HG03469 (cell line): ENCODE results near the gene LZTS2.
"Not testable (repeated sequence)": the region's sequence is repeated elsewhere in the genome, so short reads cannot be mapped to it uniquely, and the experiment has no call there.

Source experiments
- ATAC-seq: cut with Tn5 transposase; IDR thresholded peaks from one replicate; pipeline ENCODE4 v1.9.1; 2021; ENCODE audit warnings: mild to moderate bottlenecking, moderate library complexity, moderate number of reproducible peaks; ENCODE audit not compliant: unreplicated experiment

The LZTS2 gene, protein sequence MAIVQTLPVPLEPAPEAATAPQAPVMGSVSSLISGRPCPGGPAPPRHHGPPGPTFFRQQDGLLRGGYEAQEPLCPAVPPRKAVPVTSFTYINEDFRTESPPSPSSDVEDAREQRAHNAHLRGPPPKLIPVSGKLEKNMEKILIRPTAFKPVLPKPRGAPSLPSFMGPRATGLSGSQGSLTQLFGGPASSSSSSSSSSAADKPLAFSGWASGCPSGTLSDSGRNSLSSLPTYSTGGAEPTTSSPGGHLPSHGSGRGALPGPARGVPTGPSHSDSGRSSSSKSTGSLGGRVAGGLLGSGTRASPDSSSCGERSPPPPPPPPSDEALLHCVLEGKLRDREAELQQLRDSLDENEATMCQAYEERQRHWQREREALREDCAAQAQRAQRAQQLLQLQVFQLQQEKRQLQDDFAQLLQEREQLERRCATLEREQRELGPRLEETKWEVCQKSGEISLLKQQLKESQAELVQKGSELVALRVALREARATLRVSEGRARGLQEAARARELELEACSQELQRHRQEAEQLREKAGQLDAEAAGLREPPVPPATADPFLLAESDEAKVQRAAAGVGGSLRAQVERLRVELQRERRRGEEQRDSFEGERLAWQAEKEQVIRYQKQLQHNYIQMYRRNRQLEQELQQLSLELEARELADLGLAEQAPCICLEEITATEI

DNA sequence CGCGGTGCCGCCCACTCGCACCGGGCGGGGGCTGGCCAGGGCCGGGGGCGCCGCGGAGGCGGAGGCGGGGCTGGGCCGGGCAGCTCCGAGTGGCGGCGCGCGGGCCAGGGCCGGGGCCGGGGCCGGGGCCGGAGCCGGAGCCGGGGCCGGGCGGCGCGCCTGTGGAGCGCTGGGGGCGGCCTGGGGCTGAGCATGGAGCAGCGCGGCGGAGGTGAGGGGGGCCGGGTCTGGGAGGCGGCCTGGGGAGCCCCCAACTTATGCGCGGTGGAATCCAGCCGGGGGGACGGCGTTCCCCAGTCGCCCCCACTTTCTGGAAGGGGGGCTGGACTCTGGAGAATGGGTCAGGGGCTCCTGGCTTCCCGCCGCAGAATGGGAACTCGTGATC is at the start of gene LZTS2:
Gene LZTS2, plus strand, starts transcription at position 67 of the 385 bp plus-strand sequence. CDS start 2,731 bp downstream, outside the sequence.
- no peak for ATAC-seq

DNA sequence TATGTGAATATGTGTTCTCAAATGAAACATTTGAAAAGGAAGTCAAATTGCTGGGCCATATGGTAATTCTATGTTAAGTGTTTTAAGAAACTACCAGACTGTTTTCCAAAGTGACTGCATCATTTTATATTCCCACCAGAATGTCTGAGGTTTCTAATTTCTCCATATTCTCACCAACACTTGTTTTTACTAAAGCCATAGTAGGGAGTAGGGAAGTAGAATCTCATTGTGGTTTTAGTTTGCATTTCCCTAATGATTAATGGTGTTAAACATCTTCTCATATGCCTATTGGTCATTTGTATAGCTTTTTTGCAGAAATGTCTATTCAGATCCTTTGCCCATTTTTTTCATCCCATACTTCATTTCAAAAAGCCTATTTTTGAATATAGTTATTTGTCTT is 39.4 kb upstream of the LZTS2 start:
- no peak for ATAC-seq

DNA sequence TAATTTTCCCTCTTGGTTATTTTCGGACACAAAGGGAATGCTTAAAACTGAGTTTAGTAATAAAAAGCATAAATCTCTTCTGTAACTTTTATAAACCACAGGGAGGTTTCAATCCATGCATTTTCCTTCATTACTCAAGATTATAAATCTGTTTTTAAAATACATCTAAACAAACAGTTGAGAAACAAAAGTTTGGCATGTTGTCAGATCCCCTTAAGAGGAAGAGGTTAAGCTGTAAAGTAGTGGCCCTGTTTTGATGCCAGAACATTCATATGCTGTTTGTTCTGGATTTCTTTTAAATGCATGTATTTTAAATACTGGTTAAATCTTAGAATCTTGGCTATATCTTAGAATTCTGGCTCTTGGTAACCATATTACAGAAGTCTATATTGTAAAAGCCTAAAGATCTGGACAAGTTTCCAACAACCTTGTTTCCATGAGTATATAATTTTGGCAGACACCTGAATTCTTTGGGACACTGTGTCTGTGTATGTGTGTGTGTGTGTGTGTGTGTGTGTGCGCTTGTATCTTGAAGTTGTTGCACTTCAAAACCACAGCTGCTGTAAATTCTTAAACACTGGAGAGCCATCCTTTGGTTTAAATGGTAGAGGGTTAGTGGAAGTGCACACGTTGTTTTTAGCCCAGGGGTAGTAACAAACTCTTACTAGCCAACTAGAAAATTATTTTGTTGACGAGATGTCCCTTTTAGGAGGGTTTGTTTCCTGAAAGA is 37.1 kb upstream of the LZTS2 start:
- no peak for ATAC-seq

DNA sequence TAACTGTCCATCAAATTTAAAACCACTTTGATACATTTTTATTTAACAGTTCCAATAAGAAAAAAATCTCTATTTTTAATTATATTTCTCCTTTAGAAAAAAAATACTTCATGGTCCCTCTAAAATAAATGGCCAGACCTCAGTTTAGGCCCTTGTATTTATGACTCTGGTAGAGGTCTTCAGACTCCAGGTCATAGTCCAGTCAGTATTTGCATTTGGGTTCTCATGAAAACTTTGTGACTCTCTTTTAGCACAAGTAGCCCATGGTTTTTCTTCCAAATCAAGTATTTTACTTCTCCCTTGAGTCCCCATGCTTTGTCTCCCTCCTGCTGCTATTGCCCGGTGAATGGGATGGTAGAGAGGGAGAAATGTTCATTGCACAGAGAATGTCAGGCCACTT is 35.8 kb upstream of the LZTS2 start:
- no peak for ATAC-seq

DNA sequence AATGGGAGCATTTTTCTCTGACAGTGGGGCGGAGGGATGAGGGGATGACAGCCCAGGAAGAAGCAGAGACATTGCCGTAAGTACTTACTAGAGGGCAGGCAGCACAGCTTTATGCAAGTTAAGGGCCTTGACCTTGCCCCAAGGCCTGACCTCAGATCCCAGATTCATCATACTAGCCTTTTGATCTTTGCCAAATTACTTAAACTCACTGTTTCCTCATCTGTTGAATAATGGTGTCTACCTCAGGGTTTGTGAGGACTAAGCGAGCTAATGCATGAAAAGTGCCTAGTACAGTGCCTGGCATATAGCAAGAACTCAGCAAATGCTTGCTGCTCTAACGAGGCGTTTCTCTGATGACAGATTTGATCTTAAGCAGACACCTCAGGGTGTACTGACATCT is 33.8 kb upstream of the LZTS2 start:
- no peak for ATAC-seq

DNA sequence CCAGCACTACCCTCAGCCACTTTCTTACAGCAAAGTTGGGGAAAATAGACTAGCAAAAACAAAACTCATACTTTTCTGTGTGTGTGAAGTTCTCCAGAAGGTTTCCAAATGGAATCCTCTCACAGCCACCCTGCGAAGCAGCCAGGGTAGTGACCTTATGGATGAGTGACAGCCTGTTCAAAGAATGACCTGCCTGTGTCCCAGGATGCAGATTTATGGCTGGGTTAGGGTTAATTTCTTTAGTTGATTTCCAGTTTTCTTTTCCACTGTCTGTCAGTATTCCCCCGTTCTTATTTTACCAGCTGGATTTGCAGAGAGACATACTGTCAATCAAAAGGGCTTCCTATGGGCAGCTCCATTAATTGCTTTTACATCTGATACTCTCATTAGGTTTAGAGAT is 32.7 kb upstream of the LZTS2 start:
- ATAC-seq, result no peak

DNA sequence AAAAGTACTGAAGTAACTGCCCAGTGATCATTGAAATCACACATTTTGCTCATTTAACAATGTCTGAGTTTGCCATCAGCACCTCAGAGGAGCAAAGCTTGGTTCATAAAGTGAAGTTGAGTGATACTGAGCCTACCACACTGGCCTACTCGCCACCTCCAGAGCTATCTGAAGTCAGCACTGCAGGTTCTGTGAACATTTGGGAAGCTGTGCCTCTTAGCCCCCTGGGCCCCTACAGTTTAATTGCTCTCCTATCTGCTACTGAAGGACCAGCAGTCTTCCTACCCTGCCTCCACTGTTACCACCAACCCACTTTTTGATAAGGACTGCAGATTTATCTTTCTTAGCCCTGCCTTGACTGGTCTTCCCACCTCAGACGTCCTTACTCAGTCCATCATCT is 32.3 kb upstream of the LZTS2 start:
- no peak for ATAC-seq

DNA sequence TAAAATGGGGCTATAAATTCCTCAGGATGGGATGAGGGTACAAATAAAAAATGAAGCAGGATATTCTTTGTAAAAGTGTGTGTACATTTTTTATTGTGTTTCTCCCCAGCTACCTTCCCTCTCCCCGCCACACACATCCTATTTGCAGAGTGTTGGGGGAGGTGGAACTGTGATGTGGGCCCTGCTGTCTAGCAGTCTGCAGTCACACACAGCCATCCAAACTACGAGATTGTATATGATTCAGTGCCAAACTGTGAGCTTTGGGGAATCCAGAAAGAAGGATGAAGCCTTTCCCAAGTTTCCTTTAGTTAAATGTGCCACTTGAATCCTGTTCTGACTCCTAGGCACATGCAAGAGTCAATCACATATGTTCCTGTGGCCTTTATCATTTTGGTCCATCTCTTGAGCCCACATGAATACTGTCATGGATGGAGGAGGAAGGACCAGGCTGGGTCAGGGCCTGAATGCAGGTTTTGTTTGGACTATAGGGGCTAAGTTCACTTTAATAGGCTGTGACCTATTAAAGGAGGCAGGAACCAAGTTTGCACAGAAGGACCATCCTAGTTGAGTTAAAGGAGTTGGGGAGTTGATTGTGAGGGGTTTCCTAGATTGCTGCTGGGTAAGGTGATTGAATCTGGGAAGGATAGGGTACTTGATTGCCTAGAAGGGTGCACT is 31.4 kb upstream of the LZTS2 start:
- no peak for ATAC-seq

DNA sequence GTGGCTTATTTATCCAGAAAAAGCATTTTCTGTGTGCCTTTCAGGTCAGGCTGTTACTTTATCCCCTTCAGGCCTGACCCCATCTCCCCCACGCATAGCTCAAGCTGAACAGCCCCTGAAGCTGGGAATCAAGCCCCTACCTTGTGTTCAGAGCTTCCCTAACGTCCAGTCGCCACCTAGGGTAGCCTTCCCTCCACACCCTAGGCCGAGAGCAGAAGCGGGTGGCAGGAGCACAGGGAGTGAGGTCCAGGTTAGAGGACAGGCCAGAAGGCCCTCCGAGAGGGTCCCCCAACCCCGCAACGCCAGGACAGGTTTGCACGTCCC is 30.8 kb upstream of the LZTS2 start:
- no peak for ATAC-seq

DNA sequence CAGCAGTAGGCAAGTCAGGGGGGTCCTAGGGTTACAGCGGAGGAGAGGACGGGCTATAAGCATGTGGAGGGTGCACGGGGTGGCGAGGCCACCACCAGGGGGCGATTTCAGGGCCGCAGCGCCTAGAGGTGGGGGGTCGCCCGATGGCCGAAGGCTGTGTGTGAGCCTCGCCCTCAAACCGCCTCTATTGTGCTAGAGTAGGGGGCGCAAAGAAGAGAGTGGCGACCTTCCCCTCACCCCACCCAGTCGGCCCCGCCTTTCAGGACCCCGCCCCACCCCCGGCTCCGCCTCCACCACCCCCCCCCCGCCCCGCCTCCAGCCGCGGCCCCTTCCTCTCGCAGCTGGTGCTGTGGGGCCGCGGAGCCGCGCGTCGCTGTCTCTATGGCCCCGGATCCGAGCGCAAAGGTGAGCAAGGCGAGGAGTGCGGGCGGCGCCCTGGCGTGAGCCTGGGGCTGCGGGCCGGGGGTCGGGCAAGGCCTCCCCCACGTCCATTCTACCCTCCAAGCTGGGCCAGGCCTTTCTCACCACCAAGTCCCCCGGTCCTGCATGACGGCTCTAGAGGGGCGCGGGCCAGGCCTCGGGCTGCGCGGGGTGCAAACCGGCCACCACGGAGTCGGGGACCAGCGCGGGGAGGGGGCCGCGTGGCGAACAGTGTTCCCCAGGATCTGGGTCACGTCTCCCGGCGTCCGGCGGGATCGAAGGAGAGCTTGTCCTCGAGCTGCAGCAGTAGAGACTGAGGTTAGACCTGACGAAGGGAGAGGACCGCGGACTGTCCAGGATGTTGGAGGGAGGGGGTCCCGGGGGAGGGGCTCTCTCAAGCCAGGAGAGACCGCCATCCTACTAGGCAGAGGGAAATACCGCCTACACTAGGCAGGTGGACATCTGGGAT is 30.2 kb upstream of the LZTS2 start, which contains the start of gene SEMA4G:
Gene SEMA4G, plus strand, starts transcription at position 318 of the 889 bp plus-strand sequence. CDS start 3,409 bp downstream, outside the sequence.
- ATAC-seq, result no peak

DNA sequence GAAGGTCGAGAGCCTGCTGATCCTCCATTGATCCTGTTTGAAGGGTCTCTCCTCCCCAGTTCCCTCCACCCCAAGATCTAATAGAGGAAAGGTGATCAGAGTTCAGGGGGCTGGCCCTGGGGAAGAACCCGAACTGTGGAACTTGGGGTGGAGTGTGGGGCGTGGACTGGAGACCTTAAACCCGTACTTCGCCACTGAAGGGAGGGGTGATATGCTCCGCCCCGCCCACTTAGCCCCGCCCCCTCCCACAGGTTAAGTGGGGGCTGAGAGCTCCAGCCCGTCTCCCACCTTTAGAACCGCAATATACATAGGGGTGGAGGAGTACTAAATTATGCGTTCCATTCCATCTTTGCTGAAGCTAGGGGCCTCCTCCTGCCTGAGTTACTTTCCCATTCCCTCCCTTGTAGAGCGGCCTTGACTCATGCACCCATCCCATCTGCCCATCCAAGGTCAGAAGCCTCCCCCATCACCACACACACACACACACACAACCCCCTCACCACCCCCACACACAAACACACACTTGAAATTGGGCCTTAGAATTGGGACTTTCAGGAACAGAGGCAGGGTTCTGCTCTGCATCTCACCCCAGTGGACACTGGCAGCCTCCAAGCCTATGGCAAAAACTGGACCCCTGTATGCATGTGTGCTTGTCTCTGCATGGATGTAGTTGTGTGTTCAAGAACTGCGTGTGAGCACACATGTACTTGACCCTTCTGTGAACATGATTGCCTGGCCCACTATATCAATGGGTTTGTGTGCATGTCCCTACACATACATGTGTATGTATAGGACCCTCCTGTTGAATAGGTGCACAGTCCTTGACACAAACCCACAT is 29.3 kb upstream of the LZTS2 start:
- ATAC-seq, result no peak

DNA sequence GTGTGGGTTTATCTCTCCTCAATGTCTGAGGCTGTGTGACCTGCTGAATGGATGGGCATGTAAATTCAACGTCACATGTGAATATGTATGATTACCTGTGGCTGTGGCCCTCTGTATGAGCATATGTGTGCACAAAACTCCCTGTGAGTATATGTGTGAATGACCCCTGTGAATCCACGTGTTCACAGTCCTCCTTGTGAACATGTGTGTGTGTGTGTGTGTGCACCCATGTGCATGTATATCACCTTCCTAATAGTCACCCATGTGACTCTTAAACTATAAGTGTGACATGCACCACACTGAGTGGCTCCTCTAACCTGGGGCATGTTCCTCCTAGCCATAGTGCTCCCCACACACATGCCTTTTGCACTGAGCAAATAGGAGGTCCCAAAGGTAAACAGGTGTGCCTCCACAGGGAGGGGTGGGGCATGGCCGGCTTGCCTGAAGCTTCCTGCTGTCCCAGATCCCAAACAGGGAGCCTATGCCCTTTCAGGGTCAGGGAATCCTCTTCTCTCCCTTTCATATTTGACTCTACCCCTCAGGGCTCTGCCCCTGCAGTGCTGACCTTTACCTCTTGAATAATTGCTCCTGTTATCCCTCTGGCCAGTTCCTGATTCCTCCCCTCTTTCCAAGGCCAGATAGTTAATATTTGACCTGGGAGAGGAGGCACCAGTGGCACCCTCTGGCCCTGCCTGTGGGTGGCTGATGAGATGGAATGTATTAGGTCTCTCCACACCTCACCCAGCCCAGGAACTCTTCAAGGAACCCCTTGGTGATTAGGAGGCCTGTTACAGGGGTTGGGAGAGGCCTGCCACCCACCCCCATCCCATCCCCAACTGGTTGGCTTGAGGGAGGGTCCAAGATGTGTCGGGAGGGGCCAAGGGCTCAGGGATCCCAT is 28.4 kb upstream of the LZTS2 start:
- no peak for ATAC-seq

DNA sequence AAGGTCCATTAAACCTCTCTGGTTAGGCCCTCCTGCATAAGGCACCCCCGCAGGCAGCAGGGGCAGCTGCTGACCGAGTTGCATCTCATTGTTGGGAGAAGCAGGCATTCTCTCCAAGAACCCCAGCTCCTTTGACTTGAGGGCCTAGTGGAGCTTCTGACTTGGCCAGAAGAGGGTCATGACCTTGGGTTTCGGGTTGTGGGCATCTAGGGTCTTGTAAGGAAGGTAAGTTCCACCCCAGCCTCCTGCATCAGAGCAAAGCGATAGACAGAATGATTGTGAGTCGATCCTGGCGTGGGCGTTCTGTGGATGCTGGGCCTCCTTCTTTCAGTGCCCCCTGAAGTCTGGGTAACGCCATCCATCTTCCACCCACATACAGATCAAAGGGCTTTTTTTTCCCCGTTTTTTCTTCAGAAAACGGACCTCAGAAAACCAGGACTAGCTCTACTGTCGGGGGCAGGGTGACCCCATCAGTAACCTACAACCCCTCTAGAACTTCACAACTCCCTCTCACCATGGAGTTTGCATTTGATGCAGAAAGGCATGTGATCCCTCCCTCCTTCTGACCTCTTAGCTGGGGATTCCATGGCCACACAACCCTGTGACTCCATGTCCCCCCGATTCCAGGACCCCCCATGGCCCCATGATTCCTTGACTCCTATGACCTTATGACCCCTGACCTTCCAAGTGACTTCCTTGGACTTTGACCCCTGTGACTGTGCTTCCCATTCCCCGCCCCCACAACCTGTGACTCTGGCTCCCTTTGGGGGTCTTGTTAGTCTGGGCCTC is 27.3 kb upstream of the LZTS2 start:
- ATAC-seq, result no peak

DNA sequence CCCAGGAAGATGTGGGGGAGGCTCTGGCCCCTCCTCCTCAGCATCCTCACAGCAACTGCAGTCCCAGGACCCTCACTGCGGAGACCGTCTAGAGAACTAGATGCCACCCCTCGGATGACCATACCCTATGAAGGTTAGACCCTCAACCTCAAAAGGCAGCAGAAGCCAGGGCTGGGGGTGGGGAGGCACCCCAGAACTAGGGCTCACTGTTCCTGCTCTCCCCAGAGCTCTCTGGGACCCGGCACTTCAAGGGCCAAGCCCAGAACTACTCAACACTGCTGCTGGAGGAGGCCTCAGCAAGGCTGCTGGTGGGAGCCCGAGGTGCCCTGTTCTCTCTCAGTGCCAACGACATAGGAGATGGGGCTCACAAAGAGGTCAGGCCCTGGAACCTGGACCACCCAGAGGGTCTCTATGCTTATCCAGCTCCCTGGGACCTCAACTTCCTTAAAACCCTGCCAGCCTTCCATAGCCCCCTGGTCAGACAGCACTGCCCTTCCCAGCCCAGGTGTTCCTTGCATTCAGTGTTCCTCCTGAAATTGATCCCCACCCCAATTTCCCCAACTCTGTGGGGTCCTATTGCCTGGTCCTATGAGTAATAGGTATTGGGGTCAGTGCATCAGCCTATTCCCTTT is 26.6 kb upstream of the LZTS2 start:
- no peak for ATAC-seq

DNA sequence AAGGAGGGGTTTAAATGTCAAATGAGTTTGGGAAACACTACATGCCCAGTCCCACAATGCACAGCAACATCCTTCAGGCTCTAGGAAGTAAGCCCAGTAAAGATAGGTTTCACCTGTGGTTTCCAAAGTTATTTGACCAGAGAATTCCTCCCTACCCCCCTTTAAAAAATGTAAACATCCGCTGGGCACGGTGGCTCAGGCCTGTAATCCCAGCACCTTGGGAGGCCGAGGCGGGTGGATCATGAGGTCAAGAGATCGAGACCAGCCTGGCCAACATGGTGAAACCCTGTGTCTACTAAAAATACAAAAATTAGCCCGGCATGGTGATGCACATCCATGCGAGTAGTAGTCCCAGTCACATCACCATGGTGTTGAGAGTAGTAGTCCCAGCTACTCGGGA is 24.2 kb upstream of the LZTS2 start:
- ATAC-seq, result not testable (repeated sequence)

DNA sequence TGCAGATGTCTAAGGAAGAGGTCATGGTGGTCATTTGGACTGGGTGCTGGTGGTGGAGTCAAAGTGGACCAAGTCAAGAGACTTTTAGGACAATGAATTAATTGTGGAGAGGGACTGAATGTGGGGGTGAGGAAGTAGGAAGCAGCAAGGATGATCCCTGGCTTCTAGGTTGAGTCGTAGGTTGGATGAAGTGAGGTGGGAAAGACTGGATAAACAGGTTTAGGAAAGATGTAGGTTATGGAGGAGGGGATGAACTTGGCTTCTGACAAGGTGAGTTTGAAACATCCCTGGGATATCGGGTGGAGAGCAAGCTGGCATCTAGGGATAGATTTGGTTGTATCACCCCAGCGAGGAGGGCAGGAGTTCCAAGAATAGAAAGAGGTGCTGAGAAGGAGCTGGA is 22.7 kb upstream of the LZTS2 start:
- ATAC-seq, result no peak

DNA sequence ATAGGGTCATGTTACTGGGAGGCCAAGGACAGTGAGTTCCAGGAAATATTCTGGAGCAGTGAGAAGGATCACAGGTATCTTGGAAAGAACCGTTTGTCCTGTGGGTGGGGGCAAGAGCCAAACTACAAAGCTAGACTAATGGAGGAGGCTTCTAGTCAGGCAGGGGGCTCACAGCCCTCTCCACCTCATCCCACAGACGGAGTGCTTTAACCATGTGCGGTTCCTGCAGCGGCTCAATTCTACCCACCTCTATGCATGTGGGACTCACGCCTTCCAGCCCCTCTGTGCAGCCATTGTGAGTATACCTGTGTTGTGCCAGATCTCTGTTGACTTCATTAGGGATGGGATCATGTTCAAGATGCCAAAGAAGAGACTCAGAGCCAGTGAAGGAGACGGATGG is 22.2 kb upstream of the LZTS2 start:
- ATAC-seq, result no peak
